ENCODE results near the gene ZNF827. TPM values are rescaled to one million over a fixed set of nuclear protein-coding genes. Genes with fewer than 3 reads are reported as not detected.

Gene ZNF827
- total RNA-seq, 1 donor = 9.1 TPM

DNA sequence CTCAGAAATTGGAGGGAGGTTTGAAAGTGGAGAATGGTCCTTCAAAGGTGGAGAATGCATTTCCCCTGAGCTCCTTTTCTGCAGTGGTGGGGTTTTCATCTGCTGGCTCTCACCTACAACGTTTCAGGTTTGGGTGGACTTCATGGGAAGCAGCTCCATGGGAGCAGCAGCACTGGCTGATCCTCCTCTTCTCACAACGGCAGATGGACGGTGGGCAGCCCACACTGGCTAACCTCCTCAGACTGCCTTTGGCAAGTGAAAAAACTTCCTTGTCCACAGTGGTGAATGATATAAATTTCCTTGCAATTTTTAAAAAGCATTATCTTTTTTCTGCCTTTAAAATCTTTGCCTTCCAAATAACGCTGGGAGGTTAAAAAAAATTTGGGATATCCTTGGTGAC, 93.5 kb downstream of the ZNF827 start:
- TF ChIP-seq, protein P1, sequence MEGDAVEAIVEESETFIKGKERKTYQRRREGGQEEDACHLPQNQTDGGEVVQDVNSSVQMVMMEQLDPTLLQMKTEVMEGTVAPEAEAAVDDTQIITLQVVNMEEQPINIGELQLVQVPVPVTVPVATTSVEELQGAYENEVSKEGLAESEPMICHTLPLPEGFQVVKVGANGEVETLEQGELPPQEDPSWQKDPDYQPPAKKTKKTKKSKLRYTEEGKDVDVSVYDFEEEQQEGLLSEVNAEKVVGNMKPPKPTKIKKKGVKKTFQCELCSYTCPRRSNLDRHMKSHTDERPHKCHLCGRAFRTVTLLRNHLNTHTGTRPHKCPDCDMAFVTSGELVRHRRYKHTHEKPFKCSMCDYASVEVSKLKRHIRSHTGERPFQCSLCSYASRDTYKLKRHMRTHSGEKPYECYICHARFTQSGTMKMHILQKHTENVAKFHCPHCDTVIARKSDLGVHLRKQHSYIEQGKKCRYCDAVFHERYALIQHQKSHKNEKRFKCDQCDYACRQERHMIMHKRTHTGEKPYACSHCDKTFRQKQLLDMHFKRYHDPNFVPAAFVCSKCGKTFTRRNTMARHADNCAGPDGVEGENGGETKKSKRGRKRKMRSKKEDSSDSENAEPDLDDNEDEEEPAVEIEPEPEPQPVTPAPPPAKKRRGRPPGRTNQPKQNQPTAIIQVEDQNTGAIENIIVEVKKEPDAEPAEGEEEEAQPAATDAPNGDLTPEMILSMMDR (IDR thresholded peaks at IDR 0.05; ENCODE audit: insufficient read depth, low read depth, low read length) = no peak
- no peak for DNase-seq (ENCODE audit: low read depth)
- no peak overlapping the region for H3K4me3 ChIP-seq (ENCODE audit: low read depth, low read length)

DNA sequence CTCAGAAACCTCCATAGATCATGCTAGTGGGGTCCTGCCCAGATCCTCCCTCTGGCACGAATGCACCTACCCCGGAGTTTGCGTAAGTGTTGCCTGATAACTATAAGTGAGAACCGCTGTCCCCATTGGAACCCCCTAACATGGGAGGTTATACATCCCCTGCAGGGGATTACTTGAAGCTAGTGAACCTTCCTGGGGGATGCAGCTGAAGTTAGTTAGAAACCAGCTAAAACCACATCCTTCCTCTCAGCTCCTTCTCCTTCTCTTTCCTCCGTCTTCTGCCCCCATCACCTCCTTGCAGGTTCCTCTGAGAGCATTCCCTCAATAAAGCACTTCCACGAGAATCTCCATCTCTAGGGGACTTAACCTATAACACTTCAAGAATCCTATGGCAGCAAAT, 95.0 kb downstream of the ZNF827 start:
- no peak overlapping the region for H3K4me3 ChIP-seq (ENCODE audit: low read depth, low read length)
- no peak for DNase-seq (ENCODE audit: low read depth)
- TF ChIP-seq, protein P1 (IDR thresholded peaks at IDR 0.05; ENCODE audit: insufficient read depth, low read depth, low read length) = no peak

DNA sequence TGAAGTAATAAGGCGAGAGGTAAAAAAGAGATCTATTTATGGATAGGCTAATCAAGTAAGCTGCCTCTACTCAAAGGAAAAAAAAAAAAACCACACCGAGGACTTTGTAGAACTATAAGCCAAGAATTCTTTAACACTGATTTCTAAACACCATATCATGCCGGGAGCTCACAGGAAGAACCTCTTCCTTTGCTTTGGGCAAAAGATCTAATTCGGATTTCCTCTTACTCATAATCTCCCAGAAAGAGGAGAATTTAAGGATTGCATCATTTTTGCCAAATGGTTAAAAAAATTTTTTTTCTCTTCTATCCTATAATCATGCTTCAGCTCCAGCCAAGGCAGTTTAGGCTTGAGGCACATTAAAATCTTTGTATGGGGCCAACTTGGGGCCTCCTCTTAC, 95.5 kb downstream of the ZNF827 start:
- H3K4me3 ChIP-seq (ENCODE audit: low read depth, low read length) = no peak overlapping the region
- DNase-seq (ENCODE audit: low read depth) = peak; percentile 57

DNA sequence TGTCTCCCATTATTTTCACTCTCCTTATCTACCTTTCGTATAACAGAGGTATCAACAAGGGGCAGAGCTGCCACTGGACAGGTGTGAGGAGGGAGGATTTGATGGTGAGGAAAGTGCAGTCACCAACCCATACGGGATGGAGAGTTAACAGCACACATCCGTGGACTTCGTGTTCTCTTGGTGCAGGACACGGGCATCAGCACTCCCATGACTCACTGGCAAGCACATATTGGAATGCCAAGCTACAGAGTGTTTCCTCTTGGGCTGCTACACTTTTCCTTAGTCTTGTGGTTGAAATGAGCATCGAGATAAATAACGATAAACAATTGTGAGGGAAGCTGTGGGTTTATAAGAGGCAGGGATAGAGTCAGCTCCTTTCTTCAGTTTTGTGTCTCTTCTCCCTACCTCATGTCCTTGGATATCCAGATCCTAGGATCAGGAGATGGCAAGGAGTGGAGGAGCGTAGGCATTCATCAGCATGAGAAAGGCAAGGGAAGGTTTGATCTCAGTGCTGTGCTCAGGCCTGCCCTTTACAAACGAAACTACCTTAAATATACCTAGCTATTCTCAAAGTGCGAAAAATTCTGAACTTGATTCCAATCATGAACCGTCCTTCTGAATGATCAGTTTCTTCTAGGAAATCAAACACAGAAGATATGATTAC, 96.3 kb downstream of the ZNF827 start:
- no peak for DNase-seq (ENCODE audit: low read depth)
- TF ChIP-seq, protein P1 (IDR thresholded peaks at IDR 0.05; ENCODE audit: insufficient read depth, low read depth, low read length) = no peak
- no peak overlapping the region for H3K4me3 ChIP-seq (ENCODE audit: low read depth, low read length)

More for the DNA sequence above, 95.5 kb downstream of the ZNF827 start:
- TF ChIP-seq, protein P1 (IDR thresholded peaks at IDR 0.05; ENCODE audit: insufficient read depth, low read depth, low read length) = no peak

DNA sequence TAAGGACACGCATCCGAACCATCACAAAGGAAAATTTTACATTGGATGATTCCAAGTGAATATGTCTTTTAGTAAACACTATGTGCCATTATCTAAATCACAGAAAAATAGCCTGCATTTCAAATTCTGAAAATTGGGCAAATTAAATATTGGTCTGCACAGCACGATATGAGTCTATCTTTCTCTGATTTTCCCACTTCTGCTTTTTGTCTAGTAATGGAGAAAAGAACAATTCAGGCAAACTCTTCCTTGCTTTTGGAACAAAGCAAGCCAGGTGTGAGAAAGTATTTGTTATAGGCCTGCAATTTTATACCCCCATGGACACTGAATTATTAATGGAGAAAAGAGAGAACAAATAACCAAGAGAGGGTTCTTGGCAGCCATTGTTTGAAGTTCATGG, 97.8 kb downstream of the ZNF827 start:
- TF ChIP-seq, protein P1 (IDR thresholded peaks at IDR 0.05; ENCODE audit: insufficient read depth, low read depth, low read length) = no peak
- no peak overlapping the region for H3K4me3 ChIP-seq (ENCODE audit: low read depth, low read length)
- DNase-seq (ENCODE audit: low read depth) = no peak

DNA sequence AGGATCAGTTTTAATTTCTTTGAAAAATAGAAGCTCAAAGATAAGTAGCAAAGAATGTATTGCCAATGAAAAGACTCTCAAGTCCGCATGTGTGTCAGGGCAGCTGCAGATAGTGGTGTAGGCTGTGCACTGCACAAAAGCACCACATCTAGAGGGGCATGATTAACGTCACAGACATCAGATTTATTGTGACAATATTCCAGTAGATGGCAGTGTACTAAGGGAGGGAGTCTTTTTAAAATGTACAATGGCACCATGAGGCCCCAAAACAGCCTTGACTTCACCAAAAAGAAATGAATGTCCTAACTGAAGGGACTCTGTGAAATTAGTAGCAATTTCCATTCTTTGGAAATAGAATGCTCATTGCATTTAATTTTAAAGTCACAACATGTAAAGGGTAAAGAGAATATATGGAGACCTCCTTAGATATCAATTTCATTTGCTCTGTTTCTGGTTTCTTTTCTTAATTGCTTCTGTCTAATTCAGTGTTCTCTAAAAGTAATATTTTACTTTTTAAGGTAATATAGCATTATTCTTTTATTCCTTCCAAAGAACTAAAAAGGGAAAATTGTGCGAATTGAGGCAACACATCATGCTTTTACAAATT, 98.4 kb downstream of the ZNF827 start:
- TF ChIP-seq, protein P1 (IDR thresholded peaks at IDR 0.05; ENCODE audit: insufficient read depth, low read depth, low read length) = peak; percentile 46
- no peak overlapping the region for H3K4me3 ChIP-seq (ENCODE audit: low read depth, low read length)
- DNase-seq (ENCODE audit: low read depth) = peak; percentile 45
